ENCODE results near the gene SEMG2. TPM values are rescaled to one million over a fixed set of nuclear protein-coding genes. Genes with fewer than 3 reads are reported as not detected.

The SEMG2 gene
- polyA plus RNA-seq, 3 donors, result not detected

DNA sequence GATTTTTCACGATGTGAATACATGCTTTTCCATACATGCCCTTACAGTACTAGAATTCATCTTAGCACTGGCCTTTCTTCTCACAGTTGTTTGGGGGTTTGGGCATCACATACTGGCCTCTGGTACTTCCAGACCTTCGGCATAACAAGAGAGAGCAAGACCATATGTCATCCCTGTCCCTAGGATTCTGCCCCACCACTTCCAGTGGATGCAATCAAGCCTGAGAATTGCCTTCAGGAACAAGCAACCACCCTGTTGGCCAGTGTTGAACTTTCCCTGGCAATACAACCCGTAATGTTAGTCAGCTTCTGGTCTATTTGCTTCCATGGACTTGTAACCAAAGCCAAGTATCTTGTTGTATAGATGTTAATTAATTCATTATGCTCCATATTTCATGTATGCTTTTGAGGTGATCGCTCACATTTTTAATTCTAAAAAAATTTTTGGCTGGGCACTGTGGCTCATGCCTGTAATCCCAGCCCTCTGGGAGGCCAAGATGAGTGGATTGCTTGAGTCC is 48.6 kb downstream of the SEMG2 start:
- Histone ChIP-seq H3K79me2 (ENCODE audit: insufficient read depth, low read length) (no peaks in the 10 kb centered on the region), H4K20me1 (ENCODE audit: insufficient read depth, low read length) (no peaks in the 10 kb centered on the region), H3K36me3 (replicated peaks in 1 of 2; ENCODE audit: control insufficient read depth in 1 of 2, insufficient read depth in 2 of 2, low read length in 2 of 2) (no peaks in the 10 kb centered on the region), H3K4me1 (ENCODE audit: control insufficient read depth in 1 of 2, insufficient read depth in 2 of 2, low read length in 2 of 2) (no peaks in the 10 kb centered on the region), H3K4me3 (replicated peaks in 1 of 3; ENCODE audit: low read depth in 2 of 3, low read length in 3 of 3) (no peak overlapping the region), H3K9ac (ENCODE audit: insufficient read depth, low read length, poor library complexity, severe bottlenecking) (no peak overlapping the region), H3K4me2 (replicated peaks; ENCODE audit: extremely low read depth, low read length, poor library complexity, severe bottlenecking) (no peak overlapping the region), H2AFZ (ENCODE audit: insufficient read depth, low read depth, low read length, poor library complexity, severe bottlenecking) (no peak overlapping the region), H3K9me3 (replicated peaks in 1 of 2; ENCODE audit: control insufficient read depth in 1 of 2, insufficient read depth in 1 of 2, low read length in 2 of 2) (no peaks in the 10 kb centered on the region), H3K27me3 (ENCODE audit: control insufficient read depth in 2 of 2, insufficient read depth in 2 of 2, low read length in 2 of 2) (peaks cover 4 to 16% of the 10 kb centered on the region in 2 donors), H3K27ac (ENCODE audit: low read depth in 1 of 2, low read length in 2 of 2) (no peak overlapping the region)
- Mint-ChIP-seq H3K27ac (no peak overlapping the region), H3K4me1 (no peaks in the 10 kb centered on the region), H3K9me3 (peaks cover 0 to 2% (median 0%) of the 10 kb centered on the region in 7 donors), H3K4me3 (no peak overlapping the region), H3K36me3 (no peaks in the 10 kb centered on the region), H3K27me3 (ENCODE audit: low read depth in 3 of 3) (peaks cover 4 to 26% (median 17%) of the 10 kb centered on the region in 3 donors)
- WGBS (ENCODE audit: insufficient coverage), result 90% methylated on average over 2 of the region's 4 CpGs
- intact Hi-C loops (cut with micrococcal nuclease), result no loop called here
- TF ChIP-seq, protein P1, sequence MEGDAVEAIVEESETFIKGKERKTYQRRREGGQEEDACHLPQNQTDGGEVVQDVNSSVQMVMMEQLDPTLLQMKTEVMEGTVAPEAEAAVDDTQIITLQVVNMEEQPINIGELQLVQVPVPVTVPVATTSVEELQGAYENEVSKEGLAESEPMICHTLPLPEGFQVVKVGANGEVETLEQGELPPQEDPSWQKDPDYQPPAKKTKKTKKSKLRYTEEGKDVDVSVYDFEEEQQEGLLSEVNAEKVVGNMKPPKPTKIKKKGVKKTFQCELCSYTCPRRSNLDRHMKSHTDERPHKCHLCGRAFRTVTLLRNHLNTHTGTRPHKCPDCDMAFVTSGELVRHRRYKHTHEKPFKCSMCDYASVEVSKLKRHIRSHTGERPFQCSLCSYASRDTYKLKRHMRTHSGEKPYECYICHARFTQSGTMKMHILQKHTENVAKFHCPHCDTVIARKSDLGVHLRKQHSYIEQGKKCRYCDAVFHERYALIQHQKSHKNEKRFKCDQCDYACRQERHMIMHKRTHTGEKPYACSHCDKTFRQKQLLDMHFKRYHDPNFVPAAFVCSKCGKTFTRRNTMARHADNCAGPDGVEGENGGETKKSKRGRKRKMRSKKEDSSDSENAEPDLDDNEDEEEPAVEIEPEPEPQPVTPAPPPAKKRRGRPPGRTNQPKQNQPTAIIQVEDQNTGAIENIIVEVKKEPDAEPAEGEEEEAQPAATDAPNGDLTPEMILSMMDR (IDR thresholded peaks at IDR 0.05), result no peak
- DNase-seq, result no peak

Other genes starting within 250 kb of the SEMG2 start
- gene KCNS1, start 120.2 kb upstream of the SEMG2 start, polyA plus RNA-seq, result under 1 TPM in 1 of 3 donors, not detected in 2; 0.23 TPM
- not detected for gene WFDC5, start 106.2 kb upstream of the SEMG2 start, polyA plus RNA-seq
- not detected for gene WFDC12, start 96.9 kb upstream of the SEMG2 start, polyA plus RNA-seq
- not detected for gene PI3, start 46.5 kb upstream of the SEMG2 start, polyA plus RNA-seq
- not detected for gene SEMG1, start 14.3 kb upstream of the SEMG2 start, polyA plus RNA-seq
- 1 to 10 TPM in 1 of 3 donors, under 1 TPM in 2; 0.47 to 1.2 (median 0.71) TPM for gene SLPI, start 33.2 kb downstream of the SEMG2 start, polyA plus RNA-seq
- gene RBPJL, start 85.5 kb downstream of the SEMG2 start, polyA plus RNA-seq, result not detected
- gene MATN4, start 86.9 kb downstream of the SEMG2 start, polyA plus RNA-seq, result not detected
- gene SDC4, start 127.1 kb downstream of the SEMG2 start, polyA plus RNA-seq, result 1 to 10 TPM; 1.6 to 5.1 (median 1.9) TPM
- 10 to 100 TPM; 16.8 to 23.1 (median 22.1) TPM for gene SYS1, start 141.8 kb downstream of the SEMG2 start, polyA plus RNA-seq
- gene TP53TG5, start 157.0 kb downstream of the SEMG2 start, polyA plus RNA-seq, result under 1 TPM in 1 of 3 donors, not detected in 2; 0.11 TPM
- gene DBNDD2, start 186.9 kb downstream of the SEMG2 start, polyA plus RNA-seq, result 10 to 100 TPM; 15.6 to 22.1 (median 21.9) TPM
- gene PIGT, start 194.8 kb downstream of the SEMG2 start, polyA plus RNA-seq, result 10 to 100 TPM; 49.2 to 87.6 (median 59.7) TPM
- not detected for gene WFDC2, start 248.4 kb downstream of the SEMG2 start, polyA plus RNA-seq

Data from CD14-positive monocyte (primary cell).